ENCODE data around the gene SLC38A4.

GRCh38 chr12:46865311-46865710 is 39.5 kb upstream of the SLC38A4 start:
- no peak for TF ChIP-seq CTCF (IDR thresholded peaks at IDR 0.05)
- TF ChIP-seq POLR2A (IDR thresholded peaks at IDR 0.05), result no peak
